OCI-LY3 (cell line): ENCODE measurements around the gene CPA4.

ENCODE experiments used
- CTCF ChIP-seq: fragments of 200-600, 300-600 bp; sonication (generic); IDR thresholded peaks from 2 replicates; pipeline ENCODE4 v1.5.1; 2014; ENCODE audit warnings: antibody characterized with exemption, low read length, low read depth
- EZH2phosphoT487 ChIP-seq: fragments of 200-600 bp; shearing (Covaris generic); IDR thresholded peaks from 2 replicates; pipeline ENCODE4 v1.6.1; 2018; ENCODE audit warnings: antibody characterized with exemption, mixed run types, low read depth

GRCh38 chr7:130273081-130273932 lies 19.7 kb upstream of the CPA4 start:
- no peak for TF ChIP-seq CTCF
- no peak for TF ChIP-seq EZH2phosphoT487
